Omental fat pad (tissue), 4 donors: ENCODE results near the gene NEMF. TPM values are rescaled to one million over a fixed set of nuclear protein-coding genes. Genes with fewer than 3 reads are reported as not detected.
"Not testable (repeated sequence)": the region's sequence is repeated elsewhere in the genome, so short reads cannot be mapped to it uniquely, and the experiment has no call there.

Source experiments
- ATAC-seq: fragments of 150-250 bp; one replicate; pipeline ENCODE4 v1.9.1; 2016; ENCODE audit warnings: mild to moderate bottlenecking, moderate library complexity; ENCODE audit not compliant: low FRiP score
- DNase-seq: peaks from one replicate; pipeline ENCODE4 v3.0.0-alpha.2; 2019; ENCODE audit warnings: low spot score
- total RNA-seq, 4 donors: library from RNA; depleted of rRNA; stranded (reverse); fragments of >200 nt; gene quantifications; one replicate each; pipeline ENCODE4 v1.1.0, GENCODE V29; 2016
- TF ChIP-seq, protein P1 (sequence below), 3 donors: fragments of 450-650 bp; IDR thresholded peaks; one replicate each; pipeline ENCODE4 v1.5.1; 2016 to 2017; ENCODE audit warnings: antibody characterized with exemption in 3 of 3, mild to moderate bottlenecking in 3 of 3, moderate library complexity in 2 of 3

NEMF gene
- total RNA-seq, 4 donors from 2014 or later, result 59.6 to 87.8 (median 67.7) TPM

DNA sequence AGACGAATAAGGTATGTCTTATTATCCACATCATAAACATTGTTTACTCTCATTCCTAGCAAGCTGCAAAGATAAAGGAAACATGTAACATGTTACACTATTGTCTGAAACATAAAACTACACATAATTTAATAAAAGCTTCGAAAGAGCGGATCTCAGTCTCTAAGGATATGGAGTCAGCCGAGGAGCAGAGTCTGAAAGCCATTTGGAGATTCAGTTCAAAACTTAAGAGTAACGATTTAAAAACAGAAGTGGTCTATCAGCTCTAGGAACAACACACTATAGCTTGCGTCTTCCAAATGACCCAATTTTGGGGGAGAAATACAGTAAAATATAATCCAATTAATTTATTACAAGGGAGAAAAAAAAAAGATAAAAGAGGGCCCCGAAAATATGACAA is 775 bp downstream of the NEMF start:
- ATAC-seq (no peak), DNase-seq (no peak)
- TF ChIP-seq, protein P1, sequence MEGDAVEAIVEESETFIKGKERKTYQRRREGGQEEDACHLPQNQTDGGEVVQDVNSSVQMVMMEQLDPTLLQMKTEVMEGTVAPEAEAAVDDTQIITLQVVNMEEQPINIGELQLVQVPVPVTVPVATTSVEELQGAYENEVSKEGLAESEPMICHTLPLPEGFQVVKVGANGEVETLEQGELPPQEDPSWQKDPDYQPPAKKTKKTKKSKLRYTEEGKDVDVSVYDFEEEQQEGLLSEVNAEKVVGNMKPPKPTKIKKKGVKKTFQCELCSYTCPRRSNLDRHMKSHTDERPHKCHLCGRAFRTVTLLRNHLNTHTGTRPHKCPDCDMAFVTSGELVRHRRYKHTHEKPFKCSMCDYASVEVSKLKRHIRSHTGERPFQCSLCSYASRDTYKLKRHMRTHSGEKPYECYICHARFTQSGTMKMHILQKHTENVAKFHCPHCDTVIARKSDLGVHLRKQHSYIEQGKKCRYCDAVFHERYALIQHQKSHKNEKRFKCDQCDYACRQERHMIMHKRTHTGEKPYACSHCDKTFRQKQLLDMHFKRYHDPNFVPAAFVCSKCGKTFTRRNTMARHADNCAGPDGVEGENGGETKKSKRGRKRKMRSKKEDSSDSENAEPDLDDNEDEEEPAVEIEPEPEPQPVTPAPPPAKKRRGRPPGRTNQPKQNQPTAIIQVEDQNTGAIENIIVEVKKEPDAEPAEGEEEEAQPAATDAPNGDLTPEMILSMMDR (IDR thresholded peaks at IDR 0.05), result no peak

DNA sequence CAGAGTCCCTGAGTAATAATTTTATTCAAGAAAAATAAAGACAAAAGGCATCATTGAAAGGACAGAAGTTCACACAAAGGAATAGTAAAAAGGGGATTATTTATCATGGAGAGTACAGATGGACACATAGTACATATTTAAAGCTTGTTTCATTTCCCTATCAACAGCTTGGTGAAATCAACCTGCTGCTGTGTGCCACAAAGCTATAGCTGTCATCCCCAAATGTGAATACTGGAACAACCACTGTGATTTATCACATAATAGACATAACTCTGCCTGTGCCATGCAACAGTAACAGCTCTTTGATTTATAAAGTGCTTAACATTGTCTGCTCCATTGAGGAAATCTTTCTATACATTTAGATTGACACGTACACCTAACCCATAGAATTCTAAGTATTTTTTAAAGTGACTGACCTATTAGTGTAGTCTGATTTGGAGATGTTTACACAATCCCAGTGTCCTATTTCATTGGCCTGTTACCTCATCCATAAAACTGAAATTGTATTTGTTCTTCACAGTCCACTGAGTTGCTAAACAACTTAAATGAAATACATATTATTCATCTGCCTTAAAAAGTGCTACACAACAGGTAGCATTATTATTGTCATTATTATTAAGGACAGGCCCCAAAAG is 3.3 kb downstream of the NEMF start:
- TF ChIP-seq, protein P1 (IDR thresholded peaks at IDR 0.05), result no peak
- no peak for ATAC-seq

DNA sequence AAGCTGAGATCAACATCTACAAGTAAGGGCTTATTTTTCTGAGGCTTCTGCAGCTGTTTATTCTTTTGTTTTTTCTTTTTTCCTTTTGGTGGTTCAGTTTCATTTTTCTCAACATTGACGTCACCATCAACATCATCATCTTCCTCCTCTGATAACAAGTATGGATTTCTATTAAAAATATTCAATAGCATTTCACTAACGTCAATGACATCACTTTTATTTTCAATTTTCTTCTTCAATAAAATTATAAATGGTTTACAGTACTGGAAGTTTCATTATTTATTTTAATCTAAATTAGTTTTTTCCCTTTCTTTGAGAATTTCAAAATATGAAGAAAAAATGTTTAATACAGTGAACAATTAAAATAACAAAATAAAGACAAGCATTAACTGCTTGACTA is 23.9 kb downstream of the NEMF start:
- DNase-seq (no peak), ATAC-seq (no peak)
- TF ChIP-seq, protein P1 (IDR thresholded peaks at IDR 0.05), result no peak

More for the DNA sequence above, 3.3 kb downstream of the NEMF start:
- no peak for DNase-seq

DNA sequence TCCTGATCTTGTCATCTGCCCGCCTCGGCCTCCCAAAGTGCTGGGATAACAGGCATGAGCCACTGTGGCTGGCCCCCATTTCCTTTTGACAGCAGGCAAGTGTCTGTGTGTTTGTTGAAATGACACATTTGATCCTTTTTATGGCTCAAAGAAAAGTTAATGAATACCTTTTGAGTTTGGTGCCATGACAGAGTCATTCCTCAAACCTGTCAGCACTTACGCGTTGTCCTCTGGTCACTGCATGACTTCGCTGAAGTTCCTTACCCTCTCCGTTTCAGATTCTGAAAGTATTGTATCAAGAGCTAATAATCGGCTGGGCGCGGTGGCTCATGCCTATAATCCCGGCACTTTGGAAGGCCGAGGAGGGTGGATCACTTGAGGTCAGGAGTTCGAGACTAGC is 32.4 kb downstream of the NEMF start:
- no peak for DNase-seq
- TF ChIP-seq, protein P1 (IDR thresholded peaks at IDR 0.05), result no peak
- ATAC-seq, result no peak

DNA sequence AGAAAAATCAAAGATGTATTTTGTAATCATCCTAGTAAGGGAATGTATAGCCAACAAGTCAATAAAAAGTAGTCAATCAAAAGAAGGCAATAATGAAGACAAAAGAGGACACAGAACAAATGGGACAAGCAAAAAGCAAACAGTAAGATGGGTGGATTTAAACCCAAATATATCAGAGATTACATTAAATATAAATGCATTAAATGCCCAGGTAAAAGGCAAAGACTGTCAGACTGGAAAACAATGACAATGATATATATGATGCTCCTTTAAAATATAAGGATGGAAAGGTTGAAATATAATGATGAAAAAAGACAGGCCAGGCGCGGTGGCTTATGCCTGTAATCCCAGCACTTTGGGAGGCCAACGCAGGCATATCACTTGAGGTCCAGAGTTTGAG is 35.7 kb downstream of the NEMF start:
- TF ChIP-seq, protein P1 (IDR thresholded peaks at IDR 0.05), result no peak
- DNase-seq (no peak), ATAC-seq (no peak)

DNA sequence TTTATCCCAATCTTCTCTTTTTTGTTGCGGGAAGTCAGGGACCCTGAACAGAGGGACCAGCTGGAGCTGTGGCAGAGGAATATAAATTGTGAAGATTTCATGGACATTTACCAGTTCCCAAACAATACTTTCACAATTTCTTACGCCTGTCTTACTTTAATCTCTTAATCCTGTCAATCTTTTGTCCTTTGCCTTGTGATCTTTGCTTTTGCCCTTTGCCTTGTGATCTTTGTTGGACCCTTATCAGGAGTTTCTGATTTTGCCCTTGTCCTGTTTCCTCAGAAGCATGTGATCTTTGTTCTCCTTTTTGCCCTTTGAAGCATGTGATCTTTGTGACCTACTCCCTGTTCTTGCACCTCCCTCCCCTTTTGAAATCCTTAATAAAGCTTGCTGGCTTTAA is 36.5 kb downstream of the NEMF start:
- ATAC-seq, DNase-seq: not testable (repeated sequence)

DNA sequence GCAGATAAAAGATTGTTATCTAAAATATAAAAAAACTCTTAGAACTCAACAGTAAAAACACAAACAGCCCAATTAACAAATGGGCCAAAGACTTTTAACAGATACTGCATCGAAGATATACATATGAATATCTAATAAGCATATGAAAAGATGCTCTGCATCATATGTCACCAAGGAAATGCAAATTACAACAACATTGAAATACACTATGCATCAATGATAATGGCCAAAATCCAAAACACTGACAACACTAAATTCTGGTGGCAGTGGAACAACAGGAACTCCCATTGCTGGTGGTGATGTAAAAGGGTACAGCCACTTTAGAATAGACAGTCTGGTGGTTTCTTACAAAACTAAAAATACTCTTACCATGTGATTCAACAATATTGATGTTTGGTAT is 43.8 kb downstream of the NEMF start:
- TF ChIP-seq, protein P1 (IDR thresholded peaks at IDR 0.05), result no peak
- no peak for DNase-seq
- no peak for ATAC-seq
